Right cardiac atrium (tissue), 5 donors: Measurements from ENCODE around the gene TARS3. TPM values are rescaled to one million over a fixed set of nuclear protein-coding genes. Genes with fewer than 3 reads are reported as not detected.

ENCODE experiments used
- ATAC-seq, 2 donors: fragments of 200-7000 bp; cut with Tn5 transposase; one replicate each; pipeline versions ENCODE4 v1.8.0 to v1.9.1; 2020; ENCODE audit warnings: moderate library complexity in 2 of 2, mild to moderate bottlenecking in 1 of 2
- DNase-seq, 3 donors: peaks; one replicate each; pipeline ENCODE4 v3.0.0-alpha.2; 2020
- H3K27ac ChIP-seq: one replicate; pipeline ENCODE4 v1.5.1; 2013; ENCODE audit warnings: mild to moderate bottlenecking, low read length, control low read depth, moderate library complexity
- H3K27me3 ChIP-seq: one replicate; pipeline ENCODE4 v1.6.1; 2013; ENCODE audit not compliant: control insufficient read depth, insufficient read depth
- H3K4me1 ChIP-seq: one replicate; pipeline ENCODE4 v1.6.1; 2013; ENCODE audit warnings: low read length; ENCODE audit not compliant: control insufficient read depth, insufficient read depth
- H3K4me3 ChIP-seq: one replicate; pipeline ENCODE4 v1.5.1; 2013; ENCODE audit warnings: low read length, control low read depth
- H3K9me3 ChIP-seq: one replicate; pipeline ENCODE4 v1.6.1; 2013; ENCODE audit warnings: low read length; ENCODE audit not compliant: control insufficient read depth
- WGBS: extraction: QIAGEN DNeasy Blood & Tissue Kit; methylation state at CpG from one replicate; pipeline ENCODE4 v1.1.7; 2013; 5-methylcytosine and 5-hydroxymethylcytosine counted together
- intact Hi-C, 4 donors: fragments of 100-400 bp; cut with DNase I; formaldehyde crosslinking; loops; one replicate each; pipeline versions ENCODE4 v1.11.0 to v1.14.0; 2022 to 2023
- polyA plus RNA-seq: library from polyadenylated mRNA; stranded (reverse); fragments of 200-250 nt; gene quantifications from one replicate; pipeline ENCODE4 v1.2.3, GENCODE V29; 2013
- total RNA-seq, 4 donors: library from RNA; stranded (reverse); fragmentation: NEBNext Ultra II Directional; extraction: Animal tissue kit (Norgen Biotek cat#: 25700); gene quantifications; one replicate each; pipeline ENCODE4 v1.2.1, GENCODE V29; 2021
- donor health status: healthy with polysubstance abuse.
- donor health status: DM: no; HTN: yes; CAD: no.
- donor health status: DM: no; HTN: no; CAD: no.
- donor health status: DM: no; HTN: yes; CAD: no; lungs with severe emphysema.
- donor health status: DM: yes; HTN: yes; CAD: no.

TARS3 gene
- total and polyA plus RNA-seq, 5 donors = 10.0 to 26.8 (median 23.7) TPM

GRCh38 chr15:101623367-101624304 is 100.6 kb downstream of the TARS3 start:
- Histone ChIP-seq H3K27ac (no peak overlapping the region), H3K4me1 (peaks cover 6% of the 10 kb centered on the region), H3K4me3 (no peak overlapping the region), H3K27me3 (no peaks in the 10 kb centered on the region), H3K9me3 (peaks cover 2% of the 10 kb centered on the region)
- no peak for ATAC-seq
- intact Hi-C loops = no loop called here
- DNase-seq = no peak
- 95% methylated on average over 6 of the region's 6 CpGs for WGBS

GRCh38 chr15:101621961-101622360 is 102.3 kb downstream of the TARS3 start:
- 73% methylated on average over 3 of the region's 3 CpGs for WGBS
- H3K4me3 ChIP-seq = no peak overlapping the region
- ATAC-seq (no peak), DNase-seq (no peak)
- H3K27me3 ChIP-seq = no peaks in the 10 kb centered on the region
- peaks cover 2% of the 10 kb centered on the region for H3K9me3 ChIP-seq
- intact Hi-C loops = no loop called here
- peaks cover 6% of the 10 kb centered on the region for H3K4me1 ChIP-seq
- no peak overlapping the region for H3K27ac ChIP-seq

DNA sequence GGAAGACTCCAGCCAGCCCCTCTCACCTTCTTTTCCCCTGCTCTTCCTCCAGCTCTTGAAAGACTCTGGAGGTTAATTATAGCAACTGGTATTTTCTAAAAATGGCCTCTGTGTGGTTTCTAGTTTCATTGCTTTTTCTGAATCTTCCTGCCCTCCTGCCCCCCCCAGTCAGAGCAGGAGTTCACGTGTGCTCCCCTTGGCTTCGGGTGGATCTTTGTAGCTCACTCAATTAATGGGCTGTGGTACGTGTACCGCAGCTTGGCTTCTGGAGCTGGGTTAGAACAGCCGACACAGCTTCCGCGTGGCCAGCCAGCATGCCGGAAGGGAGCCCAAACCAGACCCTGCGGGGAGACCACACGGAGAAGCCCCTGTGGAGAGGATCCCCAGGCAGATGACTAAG is 103.6 kb downstream of the TARS3 start:
- intact Hi-C loops = no loop called here
- Histone ChIP-seq H3K27ac (no peak overlapping the region), H3K9me3 (peaks cover 2% of the 10 kb centered on the region), H3K27me3 (no peaks in the 10 kb centered on the region), H3K4me3 (no peak overlapping the region), H3K4me1 (peaks cover 8% of the 10 kb centered on the region)
- no peak for DNase-seq
- no peak for ATAC-seq
- 85% methylated on average over 10 of the region's 10 CpGs for WGBS

- Histone ChIP-seq H3K9me3 (peaks cover 2% of the 10 kb centered on the region), H3K4me3 (no peak overlapping the region), H3K4me1 (peaks cover 2% of the 10 kb centered on the region), H3K27me3 (no peaks in the 10 kb centered on the region), H3K27ac (no peak overlapping the region)
- no peak for ATAC-seq
- intact Hi-C loops = no loop called here
- WGBS = 88% methylated on average over 6 of the region's 6 CpGs
- no peak for DNase-seq
These were observed 104.7 kb downstream of the TARS3 start for GRCh38 chr15:101619615-101619865.

DNA sequence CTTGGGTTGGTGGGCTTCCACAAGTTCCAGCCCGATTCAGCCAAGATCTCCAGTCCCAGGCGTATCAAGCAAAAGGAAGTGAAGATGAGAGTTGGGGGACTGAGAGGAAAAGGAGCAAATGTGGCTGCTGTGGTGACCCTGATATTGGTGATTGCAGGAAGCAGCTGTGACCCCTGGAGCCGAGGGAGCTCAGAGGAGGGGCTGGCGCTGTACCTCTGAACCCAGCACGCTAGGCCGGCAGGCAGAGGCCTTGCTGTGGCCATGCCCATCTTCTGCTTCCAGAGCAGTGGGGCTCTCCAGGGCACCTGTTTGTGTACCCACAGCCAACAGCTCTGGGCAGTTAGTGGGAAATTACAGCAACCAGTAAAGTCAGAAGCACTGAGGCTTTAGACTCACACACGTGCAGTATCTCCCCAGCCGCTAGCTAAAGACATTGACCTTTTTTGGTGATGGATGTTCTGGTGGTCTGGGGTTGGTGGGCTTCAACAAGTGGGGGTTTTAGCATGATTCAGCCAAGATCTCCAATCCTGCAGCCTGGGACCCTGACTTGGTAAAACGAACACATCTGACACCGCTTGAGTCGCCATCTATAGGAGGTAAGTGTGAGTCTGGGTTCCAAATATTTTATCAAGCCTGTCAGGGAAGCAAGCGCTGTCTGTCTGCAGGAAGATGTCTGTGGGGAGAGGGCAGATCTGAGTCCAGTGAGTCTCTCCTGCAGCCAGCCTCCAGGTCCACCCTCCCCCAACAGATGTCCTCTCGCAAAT is 105.2 kb downstream of the TARS3 start:
- no peak for ATAC-seq
- Histone ChIP-seq H3K27ac (no peak overlapping the region), H3K4me3 (no peak overlapping the region), H3K9me3 (peaks cover 1% of the 10 kb centered on the region), H3K27me3 (no peaks in the 10 kb centered on the region), H3K4me1 (peaks cover 2% of the 10 kb centered on the region)
- 65% methylated on average over 13 of the region's 13 CpGs for WGBS
- intact Hi-C loops = no loop called here
- DNase-seq = no peak

GRCh38 chr15:101618076-101618475 is 106.2 kb downstream of the TARS3 start:
- peaks cover 7% of the 10 kb centered on the region for H3K4me1 ChIP-seq
- no peak for ATAC-seq
- intact Hi-C loops = no loop called here
- H3K27me3 ChIP-seq = no peaks in the 10 kb centered on the region
- no peak overlapping the region for H3K4me3 ChIP-seq
- no peaks in the 10 kb centered on the region for H3K9me3 ChIP-seq
- H3K27ac ChIP-seq = peak overlapping the region; percentile 21
- 80% methylated on average over 10 of the region's 10 CpGs for WGBS
- DNase-seq = no peak

DNA sequence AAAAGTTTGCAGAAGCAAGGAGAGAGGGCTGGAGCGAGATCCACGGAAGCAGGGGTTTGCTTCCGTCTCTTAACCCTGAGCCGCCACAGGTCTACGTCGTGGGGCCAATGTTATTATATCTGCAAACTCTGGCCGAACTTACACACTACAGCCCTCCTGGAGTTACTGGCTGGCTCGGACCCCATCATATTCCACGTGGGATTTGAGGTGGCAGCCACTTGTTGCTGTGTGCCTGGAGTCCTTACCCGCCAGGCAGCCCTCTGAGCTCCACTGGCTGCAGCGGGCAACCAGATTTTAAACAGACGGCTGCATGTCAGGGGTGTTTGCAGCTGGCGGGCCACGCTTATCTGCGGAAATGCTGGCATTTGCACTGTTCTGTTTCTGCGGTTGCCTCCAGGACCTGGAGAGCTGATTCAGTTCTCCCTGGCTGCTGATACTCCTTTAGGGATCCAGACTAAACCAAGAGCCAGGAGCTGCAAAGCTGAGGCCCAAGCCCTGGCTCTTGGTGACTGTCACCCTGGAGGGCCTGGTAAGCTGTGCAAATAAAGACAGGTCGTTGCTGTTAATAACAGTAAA is 106.8 kb downstream of the TARS3 start:
- intact Hi-C loops = no loop called here
- Histone ChIP-seq H3K4me3 (no peak overlapping the region), H3K9me3 (no peaks in the 10 kb centered on the region), H3K27me3 (no peaks in the 10 kb centered on the region), H3K4me1 (peaks cover 9% of the 10 kb centered on the region), H3K27ac (no peak overlapping the region)
- 63% methylated on average over 17 of the region's 17 CpGs for WGBS
- ATAC-seq = peak; percentile 30 to 34
- DNase-seq = peak; percentile 44 to 82 (median 74)

DNA sequence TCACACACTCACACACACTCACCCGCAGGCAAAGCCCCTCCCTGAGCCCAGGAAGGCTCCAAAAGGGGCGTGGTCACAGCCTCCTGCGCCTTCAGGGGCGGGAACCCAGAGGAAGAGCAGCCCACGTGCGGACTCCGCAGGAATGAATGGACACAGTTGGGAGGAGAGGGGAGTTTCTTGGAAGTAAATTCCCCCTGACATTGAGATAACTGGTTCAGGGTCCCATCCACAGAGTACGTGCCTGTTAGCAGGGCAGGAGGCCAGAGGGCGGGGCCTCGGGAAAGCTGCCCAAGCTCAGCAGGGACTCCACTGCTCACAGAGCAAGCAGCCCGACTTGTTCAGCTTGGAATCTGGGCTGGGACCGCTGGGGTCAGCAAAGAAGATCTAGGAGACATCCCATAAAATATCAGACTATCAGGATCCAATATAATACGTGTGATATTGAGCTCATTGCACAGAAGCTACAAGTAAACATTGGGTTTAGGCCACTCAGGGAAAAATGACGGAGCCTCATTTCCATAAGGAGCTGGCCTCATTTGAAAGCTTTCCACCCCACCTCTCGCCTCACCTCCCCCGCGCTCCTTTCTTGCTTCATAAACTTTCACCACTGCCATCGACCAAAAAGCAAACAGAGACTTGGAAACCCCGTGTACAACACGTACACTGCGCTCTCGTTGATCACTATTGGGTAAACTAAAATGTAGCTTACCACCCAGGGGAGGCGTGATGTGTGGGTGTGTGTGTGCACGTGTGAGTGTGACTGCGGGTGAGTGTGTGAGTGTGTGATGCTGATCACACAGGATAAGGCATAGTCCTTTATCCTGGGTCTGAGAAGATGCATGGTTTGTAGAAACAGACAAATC is 108.1 kb downstream of the TARS3 start:
- intact Hi-C loops = no loop called here
- no peak overlapping the region for H3K4me3 ChIP-seq

GRCh38 chr15:101615414-101615985 is 108.8 kb downstream of the TARS3 start:
- ATAC-seq = peak; percentile 50 to 65
- no peaks in the 10 kb centered on the region for H3K9me3 ChIP-seq
- H3K4me3 ChIP-seq = no peak overlapping the region
- intact Hi-C loops = no loop called here
- H3K4me1 ChIP-seq = peaks cover 9% of the 10 kb centered on the region
- 43% methylated on average over 15 of the region's 15 CpGs for WGBS
- DNase-seq = peak in 2 of 3 donors; percentile 62 to 78
- H3K27ac ChIP-seq = no peak overlapping the region
- H3K27me3 ChIP-seq = no peaks in the 10 kb centered on the region

More for the DNA sequence above, 108.1 kb downstream of the TARS3 start:
- 32% methylated on average over 25 of the region's 25 CpGs for WGBS
- H3K27ac ChIP-seq = no peak overlapping the region
- no peaks in the 10 kb centered on the region for H3K9me3 ChIP-seq
- no peaks in the 10 kb centered on the region for H3K27me3 ChIP-seq
- peak; percentile 81 to 93 (median 93) for DNase-seq
- peaks cover 9% of the 10 kb centered on the region for H3K4me1 ChIP-seq
- peak; percentile 68 to 78 for ATAC-seq

GRCh38 chr15:101614761-101615160 is 109.5 kb downstream of the TARS3 start:
- Histone ChIP-seq H3K27ac (no peak overlapping the region), H3K27me3 (no peaks in the 10 kb centered on the region), H3K9me3 (no peaks in the 10 kb centered on the region), H3K4me3 (no peak overlapping the region), H3K4me1 (peaks cover 9% of the 10 kb centered on the region)
- ATAC-seq = no peak
- intact Hi-C loops = no loop called here
- 84% methylated on average over 11 of the region's 11 CpGs for WGBS
- no peak for DNase-seq
